Smooth muscle cell (in vitro differentiated cells): ENCODE measurements around the gene CAV3. TPM values are rescaled to one million over a fixed set of nuclear protein-coding genes. Genes with fewer than 3 reads are reported as not detected.

Source experiments
- DNase-seq: peaks from one replicate; lab custom pipeline; 2025; ENCODE audit not compliant: unreplicated experiment; lab: John Stamatoyannopoulos, UW
- H2AFZ ChIP-seq: fragments of 200-600 bp; sonication (generic); 2 replicates; pipeline ENCODE4 v1.6.0; 2016; ENCODE audit warnings: antibody characterized with exemption, low read depth, mild to moderate bottlenecking
- H3F3A ChIP-seq: fragments of 200-600 bp; sonication (generic); 2 replicates; pipeline ENCODE4 v1.6.0; 2017; ENCODE audit warnings: antibody characterized with exemption, low read depth
- H3K27ac ChIP-seq: fragments of 200-600 bp; sonication (generic); 2 replicates; pipeline ENCODE4 v1.5.1; 2016; ENCODE audit warnings: low read depth, mild to moderate bottlenecking
- H3K27me3 ChIP-seq: fragments of 200-600 bp; sonication (generic); 2 replicates; pipeline ENCODE4 v1.6.1; 2016; ENCODE audit warnings: low read depth, mild to moderate bottlenecking
- H3K36me3 ChIP-seq: fragments of 200-600 bp; sonication (generic); 2 replicates; pipeline ENCODE4 v1.5.1; 2016; ENCODE audit warnings: low read depth
- H3K4me1 ChIP-seq: fragments of 200-600 bp; sonication (generic); 2 replicates; pipeline ENCODE4 v1.5.1; 2016; ENCODE audit warnings: low read depth
- H3K4me2 ChIP-seq: fragments of 200-600 bp; sonication (generic); 2 replicates; pipeline ENCODE4 v1.6.0; 2016; ENCODE audit warnings: mild to moderate bottlenecking
- H3K4me3 ChIP-seq: fragments of 200-600 bp; sonication (generic); 2 replicates; pipeline ENCODE4 v1.5.1; 2016; ENCODE audit warnings: mild to moderate bottlenecking
- H3K79me2 ChIP-seq: fragments of 200-600 bp; sonication (generic); 2 replicates; pipeline ENCODE4 v1.6.0; 2016; ENCODE audit warnings: low read depth, mild to moderate bottlenecking
- H3K9ac ChIP-seq: fragments of 200-600 bp; sonication (generic); 2 replicates; pipeline ENCODE4 v1.6.0; 2016; ENCODE audit warnings: low read depth
- H3K9me3 ChIP-seq: fragments of 200-600 bp; sonication (generic); replicated peaks from 2 replicates; pipeline ENCODE4 v1.5.1; 2016; ENCODE audit warnings: low read depth
- H4K20me1 ChIP-seq: fragments of 200-600 bp; sonication (generic); 2 replicates; pipeline ENCODE4 v1.6.0; 2016; ENCODE audit warnings: low read depth
- CTCF ChIP-seq: fragments of 200-600 bp; sonication (generic); IDR thresholded peaks from 2 replicates; pipeline ENCODE4 v1.5.1; 2017; ENCODE audit warnings: borderline replicate concordance, mild to moderate bottlenecking, antibody characterized with exemption; ENCODE audit not compliant: insufficient read depth, poor library complexity, severe bottlenecking
- WGBS: methylation state at CpG from one replicate; pipeline ENCODE4 v1.1.7; 2016; ENCODE audit warnings: low lambda C conversion rate; 5-methylcytosine and 5-hydroxymethylcytosine counted together
- polyA plus RNA-seq: library from polyadenylated mRNA; unstranded; fragments of >200 nt; fragmentation: Nextera tagmentation; extraction: Ambion mirVana; gene quantifications from 2 replicates; pipeline ENCODE4 v1.2.1, GENCODE V29; 2016
- total RNA-seq: library from RNA; depleted of rRNA; stranded (reverse); fragments of >200 nt; gene quantifications from 2 replicates; pipeline ENCODE4 v1.2.3, GENCODE V29; 2014

The CAV3 gene
- total and polyA plus RNA-seq, 2 experiments from 2014 or later = not detected

DNA sequence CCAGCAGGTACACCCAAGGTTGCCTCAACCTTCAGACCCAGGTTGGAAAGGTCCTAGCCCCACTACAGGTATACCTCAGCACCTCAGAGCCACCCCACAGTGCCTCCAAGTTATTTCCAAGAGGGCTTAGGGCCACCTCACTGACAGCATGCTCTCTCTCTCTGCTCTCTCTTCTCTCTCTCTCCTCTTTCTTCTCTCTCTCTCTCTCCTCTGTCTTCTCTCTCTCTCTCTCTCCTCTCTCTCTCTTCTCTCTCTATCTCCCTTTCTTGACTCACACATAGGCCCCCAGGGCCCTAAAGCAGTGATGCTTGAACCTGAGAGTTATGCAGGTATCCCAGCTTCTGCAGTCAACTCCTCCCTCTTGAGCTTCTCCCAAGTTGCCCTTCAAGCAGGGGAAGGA, 4.2 kb downstream of the CAV3 start:
- DNase-seq = no peak
- H3K27ac ChIP-seq = no peak overlapping the region
- no peaks in the 10 kb centered on the region for H3K36me3 ChIP-seq
- H3K9me3 ChIP-seq = no peaks in the 10 kb centered on the region
- TF ChIP-seq CTCF = no peak
- no peak overlapping the region for H3K4me3 ChIP-seq
- peaks cover 14% of the 10 kb centered on the region for H3K4me1 ChIP-seq
- no peaks in the 10 kb centered on the region for H3K79me2 ChIP-seq
- no peak overlapping the region for H3K9ac ChIP-seq
- H3K27me3 ChIP-seq = no peaks in the 10 kb centered on the region
- H2AFZ ChIP-seq = no peak overlapping the region
- H3K4me2 ChIP-seq = no peak overlapping the region
- H4K20me1 ChIP-seq = no peaks in the 10 kb centered on the region
- peaks cover 7% of the 10 kb centered on the region for H3F3A ChIP-seq

DNA sequence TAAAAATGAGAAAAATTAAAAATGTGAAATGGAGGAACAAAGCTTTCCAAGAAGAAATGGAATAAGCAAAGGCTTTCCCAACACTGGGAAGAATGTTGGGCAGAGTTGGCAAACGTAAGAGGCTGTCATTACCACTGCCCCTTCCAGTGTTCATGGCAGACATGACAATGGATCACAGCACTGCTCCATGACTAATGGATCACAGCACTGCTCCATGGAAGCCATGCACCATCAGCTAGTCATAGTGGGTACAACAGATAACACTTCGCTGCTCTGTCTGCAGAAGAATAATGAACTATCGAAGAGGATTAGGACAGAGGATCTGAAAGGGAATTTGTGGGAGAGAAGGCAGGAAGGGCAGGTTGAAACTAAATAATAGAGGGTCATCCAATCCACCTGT, 5.0 kb downstream of the CAV3 start:
- TF ChIP-seq CTCF = no peak
- no peak overlapping the region for H3K9ac ChIP-seq
- WGBS = 90% methylated on average over 3 of the region's 3 CpGs
- peaks cover 14% of the 10 kb centered on the region for H3K4me1 ChIP-seq
- no peaks in the 10 kb centered on the region for H3K9me3 ChIP-seq
- H3K4me3 ChIP-seq = no peak overlapping the region
- H4K20me1 ChIP-seq = no peaks in the 10 kb centered on the region
- H3K27ac ChIP-seq = no peak overlapping the region
- peaks cover 7% of the 10 kb centered on the region for H3F3A ChIP-seq
- H3K79me2 ChIP-seq = no peaks in the 10 kb centered on the region
- H2AFZ ChIP-seq = no peak overlapping the region
- H3K27me3 ChIP-seq = no peaks in the 10 kb centered on the region
- no peak overlapping the region for H3K4me2 ChIP-seq
- no peaks in the 10 kb centered on the region for H3K36me3 ChIP-seq
- DNase-seq = no peak

DNA sequence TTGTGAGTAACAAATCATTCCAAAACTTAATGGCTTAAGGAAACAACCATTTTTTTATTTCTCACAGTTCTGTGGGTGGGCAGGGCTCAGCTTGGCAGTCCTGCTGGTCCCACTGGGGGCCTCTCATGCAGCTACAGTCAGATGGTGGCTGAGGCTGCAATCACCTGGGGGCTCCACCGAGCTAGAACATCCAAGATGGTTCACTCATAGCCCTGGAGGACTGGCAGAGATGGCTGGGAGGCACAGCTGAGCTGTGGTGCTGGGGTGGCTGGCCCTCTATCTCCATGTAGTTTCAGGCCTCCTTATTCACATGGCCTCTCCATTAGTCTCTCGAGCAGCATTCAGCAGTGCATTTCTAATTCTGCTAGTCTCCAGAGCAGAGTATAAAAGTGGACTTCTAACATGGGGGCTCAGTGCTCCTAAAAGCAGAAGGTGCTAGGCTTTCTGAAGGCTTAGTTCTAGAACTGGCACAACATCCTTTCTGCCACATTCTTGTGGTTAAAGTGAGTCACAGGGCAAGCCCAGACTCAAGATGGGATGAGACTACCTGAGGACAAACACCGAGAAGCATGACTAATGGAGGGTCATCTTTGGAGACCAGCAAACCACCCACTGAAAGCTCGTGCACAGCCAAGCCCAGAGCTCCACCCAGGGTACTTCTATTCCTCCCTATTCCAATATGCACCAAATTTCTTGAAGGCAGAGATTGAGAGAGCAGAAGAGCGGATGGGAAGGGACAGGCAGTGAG, 6.3 kb downstream of the CAV3 start:
- Histone ChIP-seq H3K27me3 (no peaks in the 10 kb centered on the region), H3K4me3 (no peak overlapping the region), H3F3A (peaks cover 7% of the 10 kb centered on the region), H3K9me3 (no peaks in the 10 kb centered on the region), H4K20me1 (no peaks in the 10 kb centered on the region), H2AFZ (no peak overlapping the region), H3K9ac (no peak overlapping the region), H3K36me3 (no peaks in the 10 kb centered on the region), H3K79me2 (no peaks in the 10 kb centered on the region), H3K27ac (no peak overlapping the region), H3K4me2 (peak overlapping the region; percentile 4), H3K4me1 (peaks cover 14% of the 10 kb centered on the region)
- WGBS = 60% methylated on average over 5 of the region's 5 CpGs
- no peak for TF ChIP-seq CTCF
- no peak for DNase-seq

GRCh38 chr3:8741581-8742261, 8.1 kb downstream of the CAV3 start:
- Histone ChIP-seq H3K79me2 (no peaks in the 10 kb centered on the region), H4K20me1 (no peaks in the 10 kb centered on the region), H3K4me2 (peak overlapping the region; percentile 78), H3K9me3 (no peaks in the 10 kb centered on the region), H3K9ac (no peak overlapping the region), H2AFZ (no peak overlapping the region), H3F3A (peaks cover 7% of the 10 kb centered on the region), H3K36me3 (no peaks in the 10 kb centered on the region), H3K27ac (no peak overlapping the region), H3K4me1 (peaks cover 14% of the 10 kb centered on the region), H3K27me3 (no peaks in the 10 kb centered on the region), H3K4me3 (no peak overlapping the region)
- WGBS = 6% methylated on average over 12 of the region's 13 CpGs
- no peak for TF ChIP-seq CTCF
- DNase-seq = no peak
